ENCODE data around the gene THRAP3. TPM values are rescaled to one million over a fixed set of nuclear protein-coding genes. Genes with fewer than 3 reads are reported as not detected.

Gene THRAP3
- total and polyA plus RNA-seq, 2 of the 8 experiments (the other 6 are each of a cell fraction or from before 2014, with no cell fraction given), result 40.2 to 183 TPM

DNA sequence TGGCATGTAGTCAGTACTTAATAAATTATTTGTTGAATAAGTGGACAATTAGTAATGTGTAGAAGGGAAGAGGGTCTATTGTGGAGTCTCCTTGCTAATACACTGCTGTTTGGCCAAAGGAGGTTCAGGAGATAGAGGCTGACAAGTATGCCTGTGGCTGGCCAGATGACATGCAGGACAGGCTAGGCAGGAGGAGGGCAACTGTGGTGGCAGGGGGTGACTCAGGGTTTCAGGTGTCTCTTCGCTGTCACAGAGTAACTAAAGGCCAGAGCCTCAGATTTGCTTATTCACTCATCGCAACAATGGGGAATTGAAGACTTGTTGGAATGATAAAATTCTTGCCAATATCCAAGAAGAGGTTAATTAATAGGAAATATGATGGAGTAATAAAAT lies 33.1 kb downstream of the THRAP3 start:
- Histone ChIP-seq H3K36me3 (ENCODE audit: control insufficient read depth in 2 of 4, insufficient read depth in 4 of 4, low read length in 3 of 4) (peaks cover 0 to 28% (median 6%) of the 10 kb centered on the region in 4 experiments; a peak in 2 of 8 replicates), H3K27me3 (replicated peaks in 1 of 4; ENCODE audit: control insufficient read depth in 3 of 4, extremely low read depth in 1 of 4, insufficient read depth in 3 of 4, low read length in 3 of 4) (no peaks in the 10 kb centered on the region), H3K4me1 (replicated peaks in 1 of 4; ENCODE audit: control insufficient read depth in 3 of 4, insufficient read depth in 4 of 4, low read length in 3 of 4) (peaks cover 0 to 6% (median 2%) of the 10 kb centered on the region in 4 experiments; a peak in 2 of 7 replicates), H2BK120ac (replicated peaks; ENCODE audit: low read depth, low read length) (no peak overlapping the region), H2BK15ac (ENCODE audit: low read length) (no peak overlapping the region), H3K4me3 (ENCODE audit: extremely low read depth in 1 of 4, insufficient read depth in 2 of 4, low read depth in 3 of 4, low read length in 4 of 4) (no peak overlapping the region), H2AFZ (ENCODE audit: low read length) (no peak overlapping the region), H3K23me2 (ENCODE audit: low read depth, low read length) (no peaks in the 10 kb centered on the region), H3K9ac (replicated peaks in 1 of 4; ENCODE audit: extremely low read depth in 1 of 4, low read depth in 3 of 4, low read length in 3 of 4) (no peak overlapping the region), H3K27ac (ENCODE audit: low read depth, low read length) (no peak overlapping the region), H3K9me3 (ENCODE audit: insufficient read depth in 2 of 2, low read depth in 1 of 2, low read length in 1 of 2) (no peaks in the 10 kb centered on the region), H3K18ac (ENCODE audit: extremely low read depth, low read length) (no peak overlapping the region), H2BK12ac (ENCODE audit: low read depth, low read length) (no peak overlapping the region), H2AK5ac (ENCODE audit: low read depth, low read length) (no peak overlapping the region), H3K14ac (ENCODE audit: insufficient read length) (no peak overlapping the region), H3K56ac (replicated peaks; ENCODE audit: insufficient read length, low read depth, low read length) (no peak overlapping the region), H3K79me2 (ENCODE audit: control insufficient read depth in 1 of 2, insufficient read depth in 2 of 2, low read length in 2 of 2) (peaks cover 14 to 89% of the 10 kb centered on the region in 2 experiments), H2BK20ac (ENCODE audit: low read length) (no peak overlapping the region), H3K4me2 (ENCODE audit: insufficient read depth in 1 of 2, low read depth in 2 of 2, low read length in 2 of 2) (no peak overlapping the region), H3K79me1 (ENCODE audit: low read depth, low read length) (peaks cover 2% of the 10 kb centered on the region; the same call in 1 of the 2 replicates), H2BK5ac (ENCODE audit: low read depth, low read length) (peak overlapping the region; percentile 55; the same call in 1 of the 2 replicates), H4K20me1 (replicated peaks in 1 of 2; ENCODE audit: control insufficient read depth in 1 of 2, insufficient read depth in 2 of 2, low read length in 2 of 2) (peaks cover 16 to 23% of the 10 kb centered on the region in 2 experiments), H3K23ac (ENCODE audit: insufficient read length) (no peak overlapping the region), H4K8ac (ENCODE audit: extremely low read depth, insufficient read depth, low read length) (no peak overlapping the region), H3K4ac (replicated peaks; ENCODE audit: insufficient read length, low read depth, low read length) (no peak overlapping the region), H4K91ac (replicated peaks; ENCODE audit: insufficient read length, low read length) (no peak overlapping the region), H4K5ac (ENCODE audit: insufficient read length, low read depth, low read length) (no peak overlapping the region)
- ChIA-PET CTCF (ENCODE audit: partially characterized antibody) (no interaction called here), POLR2A (ENCODE audit: partially characterized antibody) (interaction anchor here (1.2 to 1.4 kb wide), 2 partner anchors 16 to 21 kb away, joined by 4 read pairs; no protein-coding TSS in a partner anchor)
- DNase-seq (ENCODE audit: low read depth in 1 of 2, low spot score in 2 of 2) (no peak), FAIRE-seq (no peak)
- 96% methylated on average over 2 of the region's 2 CpGs; no CpG with 5 or more reads in 1 of the 2 experiments for WGBS, 2 experiments (ENCODE audit: extremely low coverage in 1 of 2, insufficient coverage in 1 of 2, insufficient read length in 1 of 2, insufficient replicate concordance in 2 of 2, low coverage in 1 of 2, low lambda C conversion rate in 2 of 2, missing lambda C conversion rate in 1 of 2)
- TF ChIP-seq POLR2AphosphoS5 (IDR thresholded peaks at IDR 0.05; ENCODE audit: low read depth, low read length), result no peak
- no peak for TF ChIP-seq CBX8 (IDR thresholded peaks at IDR 0.05; ENCODE audit: borderline replicate concordance, low read depth, low read length)
- no peak for TF ChIP-seq ASH2L (IDR thresholded peaks at IDR 0.05; ENCODE audit: low read length)
- no peak for TF ChIP-seq MAFK (IDR thresholded peaks at IDR 0.05; ENCODE audit: low read depth, low read length)
- TF ChIP-seq TBP (IDR thresholded peaks at IDR 0.05; ENCODE audit: low read depth, low read length), result no peak
- TF ChIP-seq SP4 (IDR thresholded peaks at IDR 0.05; ENCODE audit: low read length), result no peak
- TF ChIP-seq CBX5 (IDR thresholded peaks at IDR 0.05; ENCODE audit: low read depth, low read length), result no peak
- no peak for TF ChIP-seq ATF3 (IDR thresholded peaks at IDR 0.05; ENCODE audit: insufficient read depth, low read depth, low read length)
- TF ChIP-seq RBBP5 (IDR thresholded peaks at IDR 0.05; ENCODE audit: borderline replicate concordance, low read depth, low read length), result no peak
- TF ChIP-seq RXRA (IDR thresholded peaks at IDR 0.05; ENCODE audit: insufficient read depth, low read depth, low read length), result no peak
- TF ChIP-seq, protein P1, sequence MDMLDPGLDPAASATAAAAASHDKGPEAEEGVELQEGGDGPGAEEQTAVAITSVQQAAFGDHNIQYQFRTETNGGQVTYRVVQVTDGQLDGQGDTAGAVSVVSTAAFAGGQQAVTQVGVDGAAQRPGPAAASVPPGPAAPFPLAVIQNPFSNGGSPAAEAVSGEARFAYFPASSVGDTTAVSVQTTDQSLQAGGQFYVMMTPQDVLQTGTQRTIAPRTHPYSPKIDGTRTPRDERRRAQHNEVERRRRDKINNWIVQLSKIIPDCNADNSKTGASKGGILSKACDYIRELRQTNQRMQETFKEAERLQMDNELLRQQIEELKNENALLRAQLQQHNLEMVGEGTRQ (IDR thresholded peaks at IDR 0.05; ENCODE audit: low read length), result no peak
- no peak for TF ChIP-seq GABPA (IDR thresholded peaks at IDR 0.05; ENCODE audit: borderline replicate concordance, insufficient read depth, low read length)
- TF ChIP-seq CTBP2 (IDR thresholded peaks at IDR 0.05; ENCODE audit: borderline replicate concordance, insufficient read depth, insufficient read length, low read length), result no peak

Data from H1 (cell line).